ENCODE data around the gene FAM20A.

GRCh38 chr17:68505951-68506350 is 95.2 kb downstream of the FAM20A start:
- TF ChIP-seq EZH2 (IDR thresholded peaks at IDR 0.05; ENCODE audit: low read length, unreplicated experiment): no peak
- TF ChIP-seq CTCF (conservative IDR thresholded peaks at IDR 0.05; ENCODE audit: low read depth, low read length): no peak
